NCI-H146 treated with DMSO at 0.1 percent for 48 hours (cell line): ENCODE measurements around the gene RIOK3.

Experiments
- DNase-seq: peaks from one replicate; lab custom pipeline; 2025; ENCODE audit not compliant: unreplicated experiment; lab: John Stamatoyannopoulos, UW

Gene RIOK3

DNA sequence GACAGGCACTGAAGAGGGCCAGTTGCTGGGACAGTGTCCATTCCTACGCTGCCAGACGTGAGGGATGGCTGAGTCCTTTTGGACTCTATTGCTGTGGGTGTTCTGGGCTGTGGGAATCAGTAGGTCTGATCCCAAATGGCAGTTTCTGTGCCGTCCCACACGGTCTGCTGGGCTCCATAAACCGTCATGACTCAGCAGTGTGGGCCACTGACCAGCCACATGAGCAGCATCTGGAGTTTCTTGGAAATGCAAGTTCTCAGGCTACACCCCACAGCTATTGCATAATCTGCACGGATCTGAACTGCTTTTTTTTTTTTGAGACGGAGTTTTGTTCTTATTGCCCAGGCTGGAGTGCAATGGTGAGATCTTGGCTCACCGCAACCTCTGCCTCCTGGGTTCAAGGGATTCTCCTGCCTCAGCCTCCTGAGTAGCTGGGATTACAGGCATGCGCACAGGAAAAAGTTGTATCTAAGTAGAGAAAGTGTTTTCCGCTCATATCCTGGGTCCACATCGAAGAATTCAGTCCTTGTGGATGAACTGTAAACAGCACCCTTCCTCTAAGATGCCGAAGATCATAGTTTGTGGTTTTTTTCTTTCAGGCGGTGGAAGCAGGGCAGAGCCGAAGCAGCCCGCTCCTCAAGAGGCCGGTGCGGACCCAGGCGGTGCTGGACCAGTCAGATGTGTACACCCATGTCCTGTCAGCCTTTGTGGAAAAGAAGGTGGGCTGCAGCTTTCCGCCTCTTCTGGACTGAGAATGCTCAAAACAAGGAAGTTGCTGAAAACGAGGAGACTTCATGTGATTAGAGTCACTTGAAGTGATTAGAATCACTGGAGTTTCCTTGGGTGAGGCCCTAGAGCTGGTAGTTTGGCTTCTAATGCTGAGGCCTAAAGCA is 75.7 kb downstream of the RIOK3 start:
- DNase-seq: no peak

DNA sequence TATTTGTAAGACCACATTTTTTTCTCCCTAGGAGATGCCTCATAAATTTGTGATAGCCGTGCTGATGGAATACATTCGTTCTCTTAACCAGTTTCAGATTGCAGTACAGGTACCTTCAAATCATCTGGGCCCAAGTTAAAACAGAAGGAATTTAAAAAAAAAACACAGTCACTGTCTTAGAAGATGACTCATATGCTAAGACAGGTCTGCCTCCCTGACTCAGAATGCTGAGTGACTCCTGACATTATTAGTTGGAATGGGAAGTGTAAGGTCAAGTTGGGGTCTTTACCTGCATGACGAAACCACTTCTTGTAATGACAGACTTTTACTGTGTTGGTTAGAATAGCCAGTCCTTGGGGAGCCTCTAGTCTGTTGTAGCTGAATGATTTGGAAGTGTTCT is 76.5 kb downstream of the RIOK3 start:
- no peak for DNase-seq

- DNase-seq: no peak
Observed at GRCh38 chr18:23530195-23530594, 77.1 kb downstream of the RIOK3 start.

DNA sequence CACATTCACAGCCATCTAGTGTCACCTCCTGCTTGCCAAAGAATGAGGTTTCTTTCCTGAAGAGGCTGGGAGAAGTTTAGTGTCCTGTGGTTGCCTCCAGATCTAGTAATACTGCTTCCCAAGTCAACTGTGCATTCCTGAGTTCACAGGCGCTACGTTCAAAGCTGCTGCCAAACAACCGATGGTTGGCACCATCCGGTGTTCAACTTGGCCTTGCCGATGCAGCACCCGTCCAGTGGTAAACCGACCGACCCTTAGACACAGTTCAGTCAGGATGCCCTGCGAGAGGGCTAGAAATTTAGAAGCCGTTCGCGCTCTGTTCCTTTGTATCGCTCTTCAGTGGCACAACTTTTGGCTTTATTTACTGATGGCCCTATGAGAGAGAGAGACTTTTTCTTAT is 78.8 kb downstream of the RIOK3 start:
- no peak for DNase-seq
